NCI-H2171 (cell line): ENCODE data around the gene LDB3.
"Not testable (repeated sequence)": the region's sequence is repeated elsewhere in the genome, so short reads cannot be mapped to it uniquely, and the experiment has no call there.

Experiments used
- DNase-seq: peaks from one replicate; lab custom pipeline; 2025; lab: John Stamatoyannopoulos, UW

Gene LDB3

DNA sequence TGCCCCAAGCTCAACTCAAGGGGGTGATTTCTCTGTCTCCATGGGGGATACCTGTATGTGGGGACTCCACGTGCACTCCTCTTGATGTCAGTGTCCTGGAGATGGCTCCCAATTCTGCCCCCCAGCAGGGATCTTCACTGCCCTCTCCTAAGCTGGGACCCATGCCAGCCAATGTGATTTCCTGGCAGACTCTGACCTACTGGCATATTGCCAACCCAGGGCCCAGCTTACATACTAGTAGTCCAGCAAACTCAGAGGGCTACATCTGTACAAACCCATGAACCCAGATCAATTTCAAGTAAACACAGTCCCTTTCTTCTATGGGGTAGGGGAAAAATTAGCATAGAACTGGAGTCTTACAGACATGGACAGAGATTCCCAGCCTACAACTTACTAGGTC is 61.9 kb downstream of the LDB3 start:
- no peak for DNase-seq

DNA sequence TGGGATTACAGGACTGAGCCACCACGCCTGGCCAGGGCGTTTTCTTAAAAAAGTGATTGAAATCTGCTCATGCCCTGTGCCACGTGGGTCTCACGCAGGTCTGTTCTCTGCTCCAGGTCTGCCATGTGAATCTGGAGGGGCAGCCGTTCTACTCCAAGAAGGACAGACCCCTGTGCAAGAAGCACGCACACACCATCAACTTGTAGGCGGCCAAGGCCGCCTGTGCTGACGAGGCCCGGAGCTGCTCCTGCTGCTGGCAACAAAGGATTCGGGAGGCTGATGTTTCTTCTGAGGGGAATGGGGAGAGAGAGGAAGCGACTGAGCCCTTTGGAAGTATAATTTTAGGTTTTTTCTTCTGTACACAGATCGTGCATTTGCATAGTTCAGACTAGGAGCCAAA is 64.5 kb downstream of the LDB3 start:
- no peak for DNase-seq

DNA sequence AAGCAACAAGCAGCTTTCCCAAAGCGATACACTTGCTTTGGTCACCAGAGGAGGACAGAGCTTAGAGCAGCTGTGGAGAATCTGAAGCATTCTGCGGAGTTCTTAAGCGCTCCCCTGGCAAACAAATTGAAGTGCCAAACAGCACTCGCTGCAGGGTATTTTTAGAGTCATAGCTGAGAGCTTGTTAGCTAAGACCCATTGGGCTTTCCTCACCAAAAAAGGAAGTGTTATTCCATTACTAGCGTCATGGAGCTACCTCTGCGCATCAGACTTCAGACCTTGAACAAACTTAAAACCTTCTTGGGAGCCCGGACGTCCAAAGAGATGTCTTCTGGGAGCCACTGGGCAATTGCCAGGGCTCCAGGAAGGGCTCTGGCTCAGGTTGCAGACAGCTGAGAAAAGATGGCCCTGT is 65.0 kb downstream of the LDB3 start:
- no peak for DNase-seq

DNA sequence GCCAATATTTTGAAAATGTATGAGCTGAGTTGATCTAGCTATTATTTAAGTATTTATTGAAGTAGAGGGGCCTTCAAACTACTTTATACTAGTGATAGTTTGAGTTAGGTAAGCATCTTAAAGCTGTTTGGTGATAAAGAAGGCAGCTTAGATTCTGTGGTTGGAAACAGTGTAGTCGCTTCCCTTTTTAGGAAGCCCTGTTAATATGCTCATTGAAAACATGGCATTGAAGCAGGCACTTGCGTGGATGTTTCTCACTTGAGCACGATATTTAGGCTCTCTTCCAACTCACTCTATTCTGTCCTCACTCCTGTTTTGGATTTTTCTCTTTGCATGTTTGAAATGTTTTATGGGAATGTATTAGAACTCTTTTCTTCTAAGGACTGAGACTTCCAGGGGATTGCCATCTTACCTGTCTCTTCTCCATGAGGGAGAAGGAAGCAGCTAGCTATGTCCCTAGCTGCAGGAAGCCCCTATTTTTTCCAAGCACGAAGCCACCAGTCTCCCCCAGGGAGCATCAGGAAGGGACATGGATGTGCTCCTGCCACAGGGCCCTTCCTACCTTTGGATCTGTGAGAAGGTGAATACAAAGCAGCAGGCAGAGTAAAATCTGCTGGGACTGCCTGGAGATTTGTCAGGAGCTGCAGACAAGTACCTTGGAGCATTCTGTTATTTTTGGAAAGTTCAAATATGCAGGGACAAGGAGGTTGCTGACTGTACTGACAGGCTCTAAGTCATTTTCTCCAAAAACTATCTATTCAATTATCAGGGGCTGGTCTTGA is 66.1 kb downstream of the LDB3 start:
- no peak for DNase-seq

DNA sequence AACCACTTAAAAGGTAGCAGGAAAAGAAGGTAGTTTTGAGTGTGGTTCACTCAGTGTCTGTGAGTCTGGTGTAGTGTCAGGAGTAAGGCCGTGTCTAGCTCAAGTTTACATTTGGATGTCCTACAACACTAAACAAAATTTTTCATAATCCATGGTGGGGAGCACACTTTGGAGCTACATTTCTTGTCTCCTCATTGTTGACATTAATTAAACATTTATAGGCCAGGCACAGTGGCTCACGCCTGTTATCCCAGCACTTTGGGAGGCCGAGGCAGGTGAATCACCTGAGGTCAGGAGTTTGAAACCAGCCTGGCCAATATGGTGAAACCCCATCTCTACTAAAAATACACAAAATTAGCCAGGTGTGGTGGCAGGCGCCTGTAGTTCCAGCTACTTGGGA is 67.0 kb downstream of the LDB3 start:
- not testable (repeated sequence) for DNase-seq

DNA sequence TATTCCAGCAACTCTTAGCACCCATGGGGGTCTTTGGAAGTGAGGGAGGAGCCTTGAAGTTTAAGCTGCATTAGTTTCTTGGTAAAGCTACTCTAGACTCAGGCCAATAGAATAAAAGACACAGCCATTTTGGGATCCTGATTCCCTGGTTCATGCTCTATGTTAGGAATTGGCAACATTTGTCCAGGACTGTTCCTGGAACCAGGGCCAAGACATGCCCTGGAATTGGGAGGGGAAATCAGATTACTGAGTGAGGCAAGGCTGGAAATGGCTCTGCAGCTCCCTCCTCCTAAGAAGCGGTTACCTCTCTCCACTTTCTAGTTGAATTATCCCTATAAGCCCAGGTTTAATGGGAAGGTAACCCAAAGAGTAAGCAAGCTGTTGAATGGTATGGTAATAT is 73.9 kb downstream of the LDB3 start:
- DNase-seq: no peak

DNA sequence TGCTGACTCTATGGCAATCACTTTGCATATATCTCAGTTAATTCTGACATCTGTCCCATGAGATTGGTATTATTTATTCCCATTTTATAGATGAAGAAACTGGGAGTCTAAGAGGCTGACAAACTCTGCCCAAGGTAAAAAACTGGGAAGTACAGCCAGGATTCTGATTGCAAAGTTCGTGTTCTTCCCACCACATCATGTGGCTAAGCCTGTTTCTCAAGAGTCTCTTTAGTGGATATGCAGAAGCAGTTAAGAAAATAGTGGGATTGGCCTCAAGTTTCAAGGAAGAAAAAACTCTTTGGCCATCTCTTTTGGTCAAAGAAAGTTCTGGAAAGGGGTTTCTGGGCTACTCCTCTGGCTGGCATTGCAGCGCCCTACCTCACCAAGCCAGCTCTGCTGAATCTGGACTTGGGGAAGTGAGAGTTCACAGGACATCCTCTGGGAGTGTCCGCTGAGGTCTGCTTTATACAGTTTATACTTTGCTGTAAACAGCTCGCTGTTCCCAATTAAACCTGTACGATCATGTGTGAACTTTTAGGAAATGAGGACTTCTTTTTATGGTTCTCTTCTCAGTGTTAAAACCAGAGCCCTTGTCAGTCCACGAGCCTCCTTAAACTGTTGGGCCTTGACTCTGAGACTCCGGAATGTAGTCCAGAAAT is 75.9 kb downstream of the LDB3 start:
- DNase-seq: no peak

DNA sequence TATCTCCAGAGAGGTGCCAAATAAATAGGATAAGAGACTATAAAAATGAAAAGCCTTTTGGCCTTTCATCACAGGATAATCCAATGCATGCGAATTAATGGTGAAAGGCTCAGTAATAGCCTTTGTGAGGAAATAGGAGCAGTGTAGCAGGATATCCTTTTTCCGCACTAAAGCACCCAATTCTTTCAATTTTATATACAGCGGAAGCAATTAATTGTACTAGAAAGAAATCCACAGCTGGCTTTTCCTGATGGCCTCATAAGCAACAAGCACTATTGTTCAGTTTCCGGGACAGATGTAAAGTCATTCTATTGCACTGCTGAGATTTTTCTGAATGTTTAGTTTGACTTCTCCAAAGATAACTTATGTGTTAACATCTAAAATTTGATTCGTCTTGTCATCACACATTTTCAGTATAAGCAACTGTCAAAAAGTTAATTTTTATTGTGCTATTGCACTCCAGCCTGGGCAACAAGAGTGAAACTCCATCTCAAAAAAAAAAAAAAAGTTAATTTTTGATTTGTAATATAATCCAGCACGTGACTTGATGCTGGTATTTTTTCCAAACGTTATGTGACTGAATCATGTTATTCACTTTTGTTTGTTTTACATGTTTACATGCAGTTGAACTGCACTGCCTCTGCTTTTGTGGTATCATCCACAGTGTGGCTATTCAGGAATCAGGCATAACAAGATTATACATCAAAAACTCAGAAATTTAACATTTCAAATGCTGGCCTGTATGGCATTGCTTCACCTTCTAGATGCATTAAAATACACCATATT is 79.7 kb downstream of the LDB3 start:
- no peak for DNase-seq

DNA sequence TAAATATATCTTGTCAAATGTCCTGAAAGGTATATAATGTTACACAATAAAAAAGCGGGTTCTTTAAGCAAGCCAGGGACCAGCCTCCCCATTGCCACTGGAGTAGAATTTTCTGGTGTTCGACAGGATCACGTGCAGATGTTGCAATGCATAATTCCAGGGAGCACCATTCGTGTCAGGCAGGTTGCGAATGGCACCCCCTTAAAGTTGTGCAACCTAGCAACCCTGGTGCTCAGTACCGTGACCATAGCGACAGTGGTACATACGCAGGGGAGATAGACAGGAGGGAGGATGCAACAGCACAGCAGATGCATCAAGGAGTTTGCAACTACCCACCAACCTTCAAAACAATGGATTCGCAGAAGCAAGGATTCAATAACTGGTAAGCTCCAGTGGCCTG is 81.5 kb downstream of the LDB3 start:
- DNase-seq: no peak

DNA sequence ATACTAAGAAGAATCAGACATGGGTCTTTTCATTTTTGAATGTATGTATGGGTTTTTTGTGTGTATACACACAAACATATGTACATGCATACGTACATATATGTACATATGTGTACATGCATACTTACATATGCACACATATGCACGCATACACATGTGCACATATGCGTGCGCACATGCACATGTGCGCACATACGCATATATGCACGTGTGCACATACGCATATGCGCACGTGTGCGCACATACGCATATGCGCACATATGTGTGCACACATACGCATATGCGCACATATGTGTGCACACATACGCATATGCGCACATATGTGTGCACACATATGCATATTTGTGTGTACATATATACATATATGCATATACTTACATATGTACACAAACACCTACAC is 83.2 kb downstream of the LDB3 start:
- no peak for DNase-seq

DNA sequence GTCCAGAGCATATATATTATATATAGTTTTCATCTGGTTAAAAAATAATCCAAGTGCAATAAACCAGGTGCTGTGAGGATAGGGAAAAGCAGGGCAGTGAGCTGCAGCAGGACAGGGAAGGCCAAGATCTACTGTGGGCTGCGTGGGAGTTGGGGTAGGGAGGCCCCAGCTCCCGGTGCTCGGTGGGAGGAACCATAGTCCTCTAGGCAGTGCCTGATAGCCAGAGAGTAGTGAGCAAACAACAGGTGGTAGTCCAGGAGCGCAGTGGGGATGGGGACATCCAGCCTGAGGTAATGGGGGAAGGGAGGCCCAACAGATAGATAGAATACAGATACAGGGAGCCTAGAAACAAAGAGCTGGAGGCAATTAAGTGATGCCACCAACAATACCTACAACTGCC is 84.0 kb downstream of the LDB3 start:
- no peak for DNase-seq

DNA sequence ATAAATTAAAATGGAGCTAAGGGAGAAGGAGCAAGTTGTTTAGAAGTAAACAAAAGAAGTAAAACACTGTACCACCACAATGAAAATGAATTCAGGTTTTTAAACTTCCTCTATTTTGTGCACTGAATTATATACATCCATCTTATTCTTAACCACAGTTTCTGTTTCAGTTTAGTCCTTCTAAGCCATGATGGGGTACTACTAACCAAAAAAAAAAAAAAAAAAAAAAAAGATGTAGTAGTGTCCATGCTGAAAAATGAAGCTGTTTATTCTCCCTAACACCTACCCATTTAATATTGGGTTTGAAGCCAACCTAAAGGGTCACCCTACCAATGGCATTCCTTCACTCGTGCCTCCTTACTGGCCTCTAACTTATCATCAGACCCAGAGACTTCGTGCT is 84.7 kb downstream of the LDB3 start:
- DNase-seq: no peak

DNA sequence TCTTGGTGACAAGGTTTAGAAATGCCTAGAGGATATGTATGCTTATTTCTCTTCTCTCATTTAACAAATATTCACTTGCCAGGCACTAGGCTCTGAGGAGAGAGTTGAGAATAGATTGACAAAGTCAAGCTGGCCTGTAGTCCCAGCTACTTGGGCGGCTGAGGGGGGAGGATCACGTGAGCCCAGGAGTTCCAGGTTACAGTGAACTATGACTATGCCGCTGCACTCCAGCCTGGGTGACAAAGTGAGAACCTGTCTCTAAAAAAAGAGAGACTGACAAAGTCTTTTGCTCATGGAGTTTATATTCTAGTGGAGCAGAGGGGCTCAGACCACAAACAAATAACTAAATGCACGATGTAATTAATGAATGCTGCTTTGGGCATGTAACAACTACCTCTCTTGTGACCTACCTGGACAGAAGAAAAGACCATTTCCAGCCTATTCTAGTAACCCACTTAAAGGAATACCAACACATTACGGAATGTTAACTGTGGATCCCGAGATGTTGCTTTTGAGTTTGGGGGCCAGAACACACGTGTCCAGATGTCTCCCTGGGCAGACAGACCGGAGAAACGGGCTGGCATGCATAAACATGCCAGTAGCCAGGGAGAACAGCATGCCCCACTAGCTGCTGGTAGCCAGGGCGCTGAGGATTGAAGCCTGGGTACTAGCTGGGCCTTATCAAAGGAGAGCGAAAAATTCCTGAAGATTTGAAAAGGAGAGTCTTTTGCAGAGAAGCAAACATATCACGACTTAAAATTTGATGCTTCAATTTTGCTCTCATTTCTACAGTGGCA is 85.5 kb downstream of the LDB3 start:
- no peak for DNase-seq

DNA sequence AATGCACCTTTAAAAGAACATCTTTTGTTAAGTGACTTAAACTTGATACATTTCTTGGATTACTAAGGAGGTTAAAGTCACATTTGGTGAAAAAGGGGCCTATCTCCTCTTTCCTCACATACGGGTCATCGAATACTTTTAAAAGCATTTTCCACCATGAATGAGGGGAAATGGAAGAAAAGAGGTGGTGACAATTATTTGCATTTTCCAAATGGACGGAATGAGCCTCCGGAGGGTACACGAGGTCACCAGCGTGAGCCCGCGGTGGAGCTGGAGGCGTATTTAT is 87.1 kb downstream of the LDB3 start:
- no peak for DNase-seq

DNA sequence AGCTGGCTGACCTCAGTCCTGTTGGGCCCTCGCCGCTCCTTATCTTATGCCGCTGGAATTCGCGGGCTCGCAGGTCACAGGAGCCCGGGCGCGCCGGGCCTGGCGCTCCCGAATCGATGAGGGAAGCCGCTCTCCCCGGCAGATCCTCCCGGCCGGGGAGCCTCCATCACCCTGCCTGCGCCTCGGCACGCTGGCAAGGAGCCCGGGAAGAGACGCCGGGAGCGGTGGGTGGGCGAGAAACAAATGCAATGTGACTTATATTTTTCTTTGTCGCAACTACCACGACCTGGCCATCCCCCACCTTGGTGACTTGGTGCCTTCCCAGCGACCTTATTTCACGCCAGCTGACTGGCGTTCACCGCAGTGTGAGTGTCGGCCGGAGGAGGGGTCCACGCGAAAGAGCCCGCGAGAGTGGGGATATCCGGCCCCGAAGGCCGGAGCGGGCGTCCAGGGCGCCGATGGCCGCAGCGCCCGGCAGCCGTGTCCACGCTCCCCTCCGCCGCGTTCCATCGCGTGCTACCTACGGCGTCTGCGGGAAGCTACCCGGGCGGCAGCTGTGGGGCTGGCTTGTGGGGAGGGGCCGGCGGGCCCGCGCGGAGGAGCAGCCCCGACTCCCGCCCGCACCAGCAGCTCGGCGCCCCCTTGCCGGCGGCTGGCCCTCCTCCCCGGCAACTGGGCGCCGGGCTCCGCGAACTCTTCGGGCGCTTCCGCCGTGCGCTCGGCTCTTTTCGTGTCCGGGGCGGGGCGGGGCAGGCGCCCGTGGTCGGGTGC is 87.6 kb downstream of the LDB3 start:
- peak; percentile 83 for DNase-seq

DNA sequence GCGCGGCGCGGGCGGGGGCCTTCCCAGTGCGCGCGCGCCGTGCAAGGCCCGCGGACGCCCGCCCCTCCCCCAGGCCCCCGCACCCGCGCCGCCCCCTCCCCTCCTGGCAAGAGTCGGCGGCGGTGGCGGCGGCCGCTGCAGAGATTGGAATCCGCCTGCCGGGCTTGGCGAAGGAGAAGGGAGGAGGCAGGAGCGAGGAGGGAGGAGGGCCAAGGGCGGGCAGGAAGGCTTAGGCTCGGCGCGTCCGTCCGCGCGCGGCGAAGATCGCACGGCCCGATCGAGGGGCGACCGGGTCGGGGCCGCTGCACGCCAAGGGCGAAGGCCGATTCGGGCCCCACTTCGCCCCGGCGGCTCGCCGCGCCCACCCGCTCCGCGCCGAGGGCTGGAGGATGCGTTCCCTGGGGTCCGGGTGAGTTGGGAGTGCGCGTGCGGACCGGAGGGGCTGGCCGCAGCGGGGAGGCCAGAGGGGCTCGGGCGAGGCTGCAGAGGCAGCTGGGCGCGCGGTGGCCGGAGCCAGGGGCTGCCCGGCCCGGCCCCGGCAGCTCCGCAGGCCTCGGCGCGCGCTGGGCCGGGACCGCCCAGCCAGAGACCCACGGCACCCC is 88.3 kb downstream of the LDB3 start, which contains the start of gene BMPR1A:
Gene BMPR1A (plus strand): TSS at position 109 of the 602 bp plus-strand sequence. CDS start 119,400 bp downstream, outside the sequence.
- no peak for DNase-seq

DNA sequence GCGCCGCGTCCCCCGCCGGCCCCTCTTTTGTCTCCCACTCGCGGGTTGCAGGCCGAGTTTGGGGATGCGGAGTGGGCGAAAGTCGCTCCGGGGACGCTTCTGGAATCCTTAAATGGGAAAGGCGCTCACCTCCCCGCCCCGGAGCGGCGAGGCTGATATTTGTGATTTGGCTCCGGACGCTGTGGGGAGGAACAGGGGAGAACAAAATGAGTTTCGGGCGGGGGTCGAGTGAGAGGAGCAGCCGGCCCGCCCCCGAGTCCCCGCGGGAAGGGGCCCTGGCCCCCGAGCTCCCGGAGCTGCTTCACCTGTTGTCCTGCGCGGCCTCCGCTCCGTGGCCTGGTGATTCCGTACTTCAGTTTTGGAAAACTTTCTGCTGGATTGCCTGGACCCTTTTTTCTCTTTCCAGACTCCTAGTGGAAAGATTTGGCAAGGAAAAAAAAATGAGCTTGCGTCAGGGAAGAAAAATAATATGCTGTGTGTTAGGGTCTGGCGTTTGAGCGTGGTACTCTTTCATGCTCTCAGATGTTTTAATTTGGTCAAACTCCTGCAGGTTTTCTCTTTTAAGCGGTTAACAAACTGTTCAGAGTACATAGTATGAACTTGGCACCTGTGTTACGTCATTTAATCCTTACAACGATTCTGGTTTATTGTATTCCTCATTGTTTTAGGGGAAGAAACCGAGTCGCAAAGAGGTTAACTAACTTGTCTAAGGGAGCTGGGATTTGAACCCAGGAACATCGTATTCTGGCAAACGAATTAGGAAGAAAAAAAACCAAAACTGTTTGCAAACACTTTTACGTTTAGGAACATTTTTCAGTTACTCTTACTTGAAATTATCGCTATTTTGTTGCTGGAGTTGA is 89.0 kb downstream of the LDB3 start:
- no peak for DNase-seq

DNA sequence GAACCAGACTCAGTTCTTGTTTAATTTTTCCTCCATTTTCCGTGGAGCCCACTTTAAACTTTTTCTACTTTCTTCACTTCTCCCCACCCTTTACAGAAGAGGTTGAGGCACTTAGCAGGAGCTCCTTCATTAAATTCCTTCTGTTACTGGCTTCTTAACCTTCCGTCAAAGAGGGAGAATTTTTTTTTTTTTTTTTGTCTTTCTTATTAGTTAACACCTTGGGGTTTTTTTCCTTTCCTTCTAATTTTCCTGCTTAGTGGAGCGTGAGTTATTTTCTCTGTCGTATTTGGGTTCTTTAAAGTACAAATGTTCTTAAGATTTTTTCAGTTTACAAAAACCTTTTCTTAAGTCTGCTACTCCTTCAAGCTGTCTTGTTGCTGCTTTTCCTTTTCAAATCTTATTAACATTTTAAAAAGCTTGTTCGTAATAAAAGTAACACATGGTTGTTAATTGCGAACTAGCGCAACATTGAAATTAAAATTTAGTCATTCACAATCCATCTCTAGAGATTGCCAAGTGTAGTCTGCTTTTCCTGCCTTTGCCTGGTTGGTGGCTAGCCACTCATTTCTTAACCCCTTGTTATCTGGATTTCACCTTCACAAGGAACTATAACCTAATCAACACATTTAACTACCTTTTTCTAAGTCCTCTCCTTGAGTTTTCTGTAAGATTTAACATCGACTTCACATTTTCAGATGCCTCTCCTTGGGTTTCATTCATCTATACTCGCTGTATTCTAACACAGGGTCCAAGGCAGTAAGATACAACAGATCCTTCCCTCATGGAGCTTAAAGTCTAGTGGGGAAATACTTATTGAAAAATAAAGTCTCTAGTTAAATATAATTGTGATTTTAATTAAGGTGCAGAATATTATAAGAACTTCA is 90.1 kb downstream of the LDB3 start:
- DNase-seq: no peak

DNA sequence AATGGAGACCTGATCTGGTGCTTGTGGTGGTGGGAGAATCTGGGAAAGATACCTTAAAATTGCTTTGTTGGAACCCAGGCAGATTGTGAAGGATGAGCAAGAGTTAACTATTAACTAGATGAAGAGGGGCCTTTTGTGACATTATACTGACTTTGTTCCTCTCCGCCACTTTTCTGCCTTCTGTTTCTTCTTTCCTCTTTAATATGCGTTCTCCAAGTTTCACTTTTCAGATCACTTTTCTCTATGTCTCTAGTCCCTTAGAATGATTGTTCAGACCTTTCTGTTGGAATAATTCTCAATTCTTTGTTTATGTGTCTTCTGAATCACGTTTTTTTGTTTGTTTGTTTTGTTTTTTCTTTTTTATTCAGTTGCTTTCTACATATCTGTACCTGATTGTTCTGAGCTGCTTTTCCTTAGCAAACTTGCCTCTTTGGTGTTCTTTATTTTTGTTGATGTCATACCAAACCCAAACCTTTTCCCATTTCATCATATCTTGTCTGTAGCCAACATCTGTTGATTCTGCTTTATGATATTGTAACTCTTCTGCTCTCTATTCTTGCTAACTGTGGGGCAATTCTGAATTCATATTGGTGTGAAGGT is 90.9 kb downstream of the LDB3 start:
- no peak for DNase-seq
